Naive B cell (primary cell): Measurements from ENCODE around the gene SLC35G6. TPM values are rescaled to one million over a fixed set of nuclear protein-coding genes. Genes with fewer than 3 reads are reported as not detected.

Source experiments
- ATAC-seq, 2 donors: fragments of 150-1000 bp; cut with Tn5 transposase; 2 replicates each; pipeline ENCODE4 v1.10.0; 2021; ENCODE audit warnings: low read depth in 2 of 2, mild to moderate bottlenecking in 2 of 2, moderate library complexity in 2 of 2
- DNase-seq: peaks from one replicate; pipeline ENCODE4 v3.0.0; 2022
- H3K27ac Mint-ChIP-seq, 6 donors: one replicate each; pipeline ENCODE4 v1.8.0; 2020 to 2022; ENCODE audit warnings: mild to moderate bottlenecking in 6 of 6, mixed read lengths in 6 of 6, moderate library complexity in 5 of 6, inconsistent platforms in 2 of 6
- H3K27me3 Mint-ChIP-seq, 3 donors: one replicate each; pipeline ENCODE4 v1.8.0; 2021 to 2022; ENCODE audit warnings: mixed read lengths in 3 of 3, mild to moderate bottlenecking in 1 of 3
- H3K36me3 Mint-ChIP-seq, 2 donors: one replicate each; pipeline ENCODE4 v1.8.0; 2020 to 2022; ENCODE audit warnings: mixed read lengths in 2 of 2, inconsistent platforms in 1 of 2, mild to moderate bottlenecking in 1 of 2
- H3K4me1 Mint-ChIP-seq, 3 donors: one replicate each; pipeline ENCODE4 v1.8.0; 2020 to 2022; ENCODE audit warnings: mixed read lengths in 3 of 3, inconsistent platforms in 1 of 3, mild to moderate bottlenecking in 1 of 3, moderate library complexity in 1 of 3
- H3K4me3 Mint-ChIP-seq, 8 donors: one replicate each; pipeline ENCODE4 v1.8.0; 2020 to 2022; ENCODE audit warnings: mild to moderate bottlenecking in 8 of 8, mixed read lengths in 8 of 8, moderate library complexity in 8 of 8, inconsistent platforms in 2 of 8
- H3K9me3 Mint-ChIP-seq, 7 donors: one replicate each; pipeline ENCODE4 v1.8.0; 2020 to 2022; ENCODE audit warnings: mixed read lengths in 7 of 7, mild to moderate bottlenecking in 5 of 7, inconsistent platforms in 2 of 7, moderate library complexity in 1 of 7
- polyA plus RNA-seq, 6 donors: library from polyadenylated mRNA; unstranded; fragments of 300-500 nt; fragmentation: Illumina TruSeq; gene quantifications; one replicate each; pipeline ENCODE4 v1.2.3, GENCODE V29; 2021; ENCODE audit warnings: low read depth in 6 of 6

Gene SLC35G6
- polyA plus RNA-seq, 6 donors from 2014 or later: 0.14 to 0.39 TPM; not detected in 4

GRCh38 chr17:7508846-7509245, 27.6 kb downstream of the SLC35G6 start:
- H3K4me1 Mint-ChIP-seq: peaks cover 0 to 1% (median 0%) of the 10 kb centered on the region in 3 donors
- H3K36me3 Mint-ChIP-seq: peaks cover 14 to 32% of the 10 kb centered on the region in 2 donors
- ATAC-seq (no peak), DNase-seq (no peak)
- peak overlapping the region in 1 of 6 donors; percentile 2 for H3K27ac Mint-ChIP-seq
- no peak overlapping the region for H3K4me3 Mint-ChIP-seq
- H3K27me3 Mint-ChIP-seq: no peaks in the 10 kb centered on the region
- no peaks in the 10 kb centered on the region for H3K9me3 Mint-ChIP-seq

GRCh38 chr17:7509937-7510336, 28.7 kb downstream of the SLC35G6 start:
- DNase-seq (no peak), ATAC-seq (no peak)
- peak overlapping the region in 1 of 6 donors; percentile 74 for H3K27ac Mint-ChIP-seq
- peaks cover 13 to 33% of the 10 kb centered on the region in 2 donors for H3K36me3 Mint-ChIP-seq
- H3K4me3 Mint-ChIP-seq: no peak overlapping the region
- no peaks in the 10 kb centered on the region for H3K27me3 Mint-ChIP-seq
- H3K4me1 Mint-ChIP-seq: no peaks in the 10 kb centered on the region
- H3K9me3 Mint-ChIP-seq: no peaks in the 10 kb centered on the region

DNA sequence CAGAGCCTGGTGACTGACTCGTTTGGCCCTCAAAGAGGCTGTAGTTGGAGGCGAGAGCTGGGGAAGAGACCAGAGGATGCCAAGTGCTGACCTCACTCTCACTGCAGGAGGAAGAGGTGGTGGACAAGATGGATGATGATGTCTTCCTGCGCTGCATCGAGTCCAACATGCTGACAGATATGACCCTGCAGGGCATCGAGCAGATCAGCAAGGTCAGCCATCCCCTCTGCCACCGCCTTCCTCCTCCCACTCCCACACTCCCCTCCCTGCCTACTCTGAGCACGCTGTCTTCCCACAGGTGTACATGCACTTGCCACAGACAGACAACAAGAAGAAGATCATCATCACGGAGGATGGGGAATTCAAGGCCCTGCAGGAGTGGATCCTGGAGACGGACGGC, 29.9 kb downstream of the SLC35G6 start:
- H3K36me3 Mint-ChIP-seq: peaks cover 13 to 33% of the 10 kb centered on the region in 2 donors
- H3K27ac Mint-ChIP-seq: peak overlapping the region in 4 of 6 donors; percentile 39 to 75 (median 54)
- DNase-seq (no peak), ATAC-seq (no peak)
- peak overlapping the region in 1 of 8 donors; percentile 12 for H3K4me3 Mint-ChIP-seq
- H3K27me3 Mint-ChIP-seq: no peaks in the 10 kb centered on the region
- H3K4me1 Mint-ChIP-seq: no peaks in the 10 kb centered on the region
- H3K9me3 Mint-ChIP-seq: no peaks in the 10 kb centered on the region

DNA sequence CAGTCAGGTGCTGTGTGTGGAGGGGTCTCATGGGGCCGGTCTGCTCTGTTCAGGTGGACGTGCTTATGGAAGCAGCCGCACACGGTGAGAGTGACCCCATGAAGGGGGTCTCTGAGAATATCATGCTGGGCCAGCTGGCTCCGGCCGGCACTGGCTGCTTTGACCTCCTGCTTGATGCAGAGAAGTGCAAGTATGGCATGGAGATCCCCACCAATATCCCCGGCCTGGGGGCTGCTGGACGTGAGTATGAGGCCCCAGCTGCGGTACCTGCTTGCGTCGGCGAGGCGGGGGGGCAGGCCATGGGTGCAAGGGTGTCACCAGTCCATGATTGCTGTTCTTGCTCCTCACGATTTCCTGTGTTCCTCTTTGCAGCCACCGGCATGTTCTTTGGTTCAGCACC, 30.9 kb downstream of the SLC35G6 start:
- Mint-ChIP-seq H3K36me3 (peaks cover 13 to 33% of the 10 kb centered on the region in 2 donors), H3K4me3 (no peak overlapping the region), H3K9me3 (no peaks in the 10 kb centered on the region), H3K27ac (peak overlapping the region in 1 of 6 donors; percentile 39), H3K4me1 (no peaks in the 10 kb centered on the region), H3K27me3 (no peaks in the 10 kb centered on the region)
- DNase-seq (no peak), ATAC-seq (no peak)

DNA sequence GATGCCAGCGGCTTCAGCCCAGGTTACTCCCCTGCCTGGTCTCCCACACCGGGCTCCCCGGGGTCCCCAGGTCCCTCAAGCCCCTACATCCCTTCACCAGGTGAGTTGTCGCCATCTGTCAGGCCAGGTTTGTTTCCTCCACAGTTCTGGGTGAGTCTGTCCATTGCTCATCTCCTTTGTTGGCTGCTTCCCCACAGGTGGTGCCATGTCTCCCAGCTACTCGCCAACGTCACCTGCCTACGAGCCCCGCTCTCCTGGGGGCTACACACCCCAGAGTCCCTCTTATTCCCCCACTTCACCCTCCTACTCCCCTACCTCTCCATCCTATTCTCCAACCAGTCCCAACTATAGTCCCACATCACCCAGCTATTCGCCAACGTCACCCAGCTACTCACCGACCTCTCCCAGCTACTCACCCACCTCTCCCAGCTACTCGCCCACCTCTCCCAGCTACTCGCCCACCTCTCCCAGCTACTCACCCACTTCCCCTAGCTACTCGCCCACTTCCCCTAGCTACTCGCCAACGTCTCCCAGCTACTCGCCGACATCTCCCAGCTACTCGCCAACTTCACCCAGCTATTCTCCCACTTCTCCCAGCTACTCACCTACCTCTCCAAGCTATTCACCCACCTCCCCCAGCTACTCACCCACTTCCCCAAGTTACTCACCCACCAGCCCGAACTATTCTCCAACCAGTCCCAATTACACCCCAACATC, 31.7 kb downstream of the SLC35G6 start:
- H3K4me1 Mint-ChIP-seq: no peaks in the 10 kb centered on the region
- H3K36me3 Mint-ChIP-seq: peaks cover 13 to 33% of the 10 kb centered on the region in 2 donors
- ATAC-seq: no peak
- DNase-seq: no peak
- no peak overlapping the region for H3K4me3 Mint-ChIP-seq
- peak overlapping the region in 2 of 6 donors; percentile 39 to 67 for H3K27ac Mint-ChIP-seq
- no peaks in the 10 kb centered on the region for H3K9me3 Mint-ChIP-seq
- no peaks in the 10 kb centered on the region for H3K27me3 Mint-ChIP-seq

- peak overlapping the region in 2 of 6 donors; percentile 39 to 78 for H3K27ac Mint-ChIP-seq
- no peaks in the 10 kb centered on the region for H3K9me3 Mint-ChIP-seq
- ATAC-seq (no peak), DNase-seq (no peak)
- no peaks in the 10 kb centered on the region for H3K4me1 Mint-ChIP-seq
- H3K36me3 Mint-ChIP-seq: peaks cover 13 to 33% of the 10 kb centered on the region in 2 donors
- no peak overlapping the region for H3K4me3 Mint-ChIP-seq
- H3K27me3 Mint-ChIP-seq: no peaks in the 10 kb centered on the region
These were observed 32.7 kb downstream of the SLC35G6 start for GRCh38 chr17:7513850-7514419.

DNA sequence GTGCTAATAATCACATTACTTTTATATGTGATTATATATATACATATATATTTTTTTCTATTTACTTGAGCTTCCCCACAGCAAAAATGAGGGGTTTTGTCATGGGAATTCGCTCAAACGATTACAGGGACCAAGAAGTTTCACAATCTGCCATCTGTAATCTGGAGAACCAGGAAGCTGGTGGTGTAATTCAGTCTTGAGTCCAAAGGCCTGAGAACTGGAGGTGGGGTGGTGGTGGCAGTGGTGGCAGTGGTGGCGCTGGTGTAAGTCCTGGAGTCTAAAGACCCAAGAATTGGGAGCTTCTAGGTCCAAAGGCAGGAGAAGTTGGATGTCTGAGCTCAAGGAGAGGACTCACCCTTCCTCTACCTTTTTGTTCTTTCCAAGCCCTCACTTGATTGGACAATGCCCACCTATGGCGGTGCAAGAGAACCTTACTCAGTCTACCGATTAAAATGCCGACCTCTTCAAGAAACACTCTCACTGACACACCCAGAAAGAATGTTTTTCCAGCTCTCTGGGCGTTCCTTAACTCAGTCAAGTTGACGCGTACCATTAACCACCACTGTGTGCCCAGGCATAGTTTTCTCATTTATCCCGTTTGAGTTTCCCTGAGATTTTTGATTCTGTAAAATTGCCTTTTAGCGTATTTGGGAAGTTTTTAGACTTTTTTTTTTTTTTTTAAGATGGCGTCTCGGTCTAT, 34.8 kb downstream of the SLC35G6 start:
- Mint-ChIP-seq H3K4me1 (no peaks in the 10 kb centered on the region), H3K27ac (peak overlapping the region in 4 of 6 donors; percentile 18 to 74 (median 58)), H3K9me3 (no peaks in the 10 kb centered on the region), H3K27me3 (no peaks in the 10 kb centered on the region), H3K36me3 (peaks cover 8 to 26% of the 10 kb centered on the region in 2 donors), H3K4me3 (no peak overlapping the region)
- no peak for DNase-seq
- no peak for ATAC-seq

DNA sequence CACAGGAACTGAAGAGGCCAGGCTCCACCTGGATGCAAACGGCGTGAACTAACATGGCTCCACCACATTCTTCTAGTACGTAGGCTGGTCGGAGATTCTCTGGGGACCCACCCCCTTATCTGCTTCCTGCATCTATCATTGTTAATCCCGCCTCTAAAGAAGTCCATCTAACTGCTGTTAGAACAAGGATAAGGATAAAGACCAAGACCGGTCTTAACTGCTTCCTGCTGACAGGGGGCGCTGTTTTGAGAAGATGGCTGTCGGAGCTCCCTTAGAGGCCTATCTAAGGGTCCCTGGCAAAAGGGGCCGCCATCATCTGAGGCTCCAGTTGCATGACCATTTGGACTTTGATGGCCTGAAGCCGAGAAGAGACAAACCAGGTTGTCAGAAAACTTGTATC, 41.8 kb downstream of the SLC35G6 start:
- Mint-ChIP-seq H3K27ac (peak overlapping the region in 2 of 6 donors; percentile 53 to 58), H3K4me1 (peaks cover 2 to 7% (median 5%) of the 10 kb centered on the region in 3 donors), H3K27me3 (no peaks in the 10 kb centered on the region), H3K4me3 (peak overlapping the region in 2 of 8 donors; percentile 8 to 45), H3K36me3 (no peaks in the 10 kb centered on the region), H3K9me3 (peaks cover 0 to 12% (median 2%) of the 10 kb centered on the region in 7 donors)
- ATAC-seq: peak; percentile 46 to 64
- peak; percentile 27 for DNase-seq

DNA sequence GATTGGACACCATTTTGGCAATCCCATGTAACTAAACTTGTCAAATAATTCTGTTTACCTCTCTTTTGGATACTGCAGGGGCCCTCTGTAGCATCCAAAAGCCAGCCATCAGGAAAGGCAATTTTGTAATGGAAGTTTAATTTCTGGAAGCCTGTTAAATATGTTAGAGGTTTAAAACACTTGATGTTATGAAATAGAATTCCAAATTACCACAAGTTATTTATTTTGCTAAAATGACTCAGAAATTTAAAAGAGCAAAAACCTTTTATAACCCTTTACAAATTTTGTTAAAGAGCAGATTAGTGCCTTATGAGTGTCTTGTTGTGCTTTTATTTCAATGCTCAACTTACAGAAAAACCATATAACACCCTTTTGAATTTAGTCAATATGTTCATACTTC, 47.6 kb downstream of the SLC35G6 start:
- Mint-ChIP-seq H3K36me3 (peaks cover 0 to 8% of the 10 kb centered on the region in 2 donors), H3K9me3 (peaks cover 0 to 33% (median 20%) of the 10 kb centered on the region in 7 donors), H3K4me1 (no peaks in the 10 kb centered on the region), H3K4me3 (no peak overlapping the region), H3K27me3 (no peaks in the 10 kb centered on the region), H3K27ac (no peak overlapping the region)
- DNase-seq (no peak), ATAC-seq (no peak)

- Mint-ChIP-seq H3K27ac (no peak overlapping the region), H3K9me3 (peaks cover 0 to 33% (median 22%) of the 10 kb centered on the region in 7 donors), H3K36me3 (peaks cover 0 to 8% of the 10 kb centered on the region in 2 donors), H3K27me3 (peaks cover 0 to 3% (median 0%) of the 10 kb centered on the region in 3 donors), H3K4me1 (no peaks in the 10 kb centered on the region), H3K4me3 (no peak overlapping the region)
- DNase-seq (no peak), ATAC-seq (no peak)
These were observed 49.0 kb downstream of the SLC35G6 start for GRCh38 chr17:7530023-7530900.
